Nephron progenitor cell (in vitro differentiated cells): Measurements from ENCODE around the gene DDAH2.

Experiments used
- DNase-seq: peaks from one replicate; pipeline ENCODE4 v3.0.0; 2021
- H3K27ac Mint-ChIP-seq: 2 replicates; pipeline ENCODE4 v1.8.0; 2021; ENCODE audit warnings: mild to moderate bottlenecking, moderate library complexity, mixed read lengths
- H3K27me3 Mint-ChIP-seq: 2 replicates; pipeline ENCODE4 v1.8.0; 2021; ENCODE audit warnings: mild to moderate bottlenecking, low read depth, mixed read lengths; ENCODE audit not compliant: poor library complexity
- H3K36me3 Mint-ChIP-seq: 2 replicates; pipeline ENCODE4 v1.8.0; 2021; ENCODE audit warnings: low read depth, mixed read lengths
- H3K4me1 Mint-ChIP-seq: 2 replicates; pipeline ENCODE4 v1.8.0; 2021; ENCODE audit warnings: mixed read lengths
- H3K4me3 Mint-ChIP-seq: 2 replicates; pipeline ENCODE4 v1.8.0; 2021; ENCODE audit warnings: mild to moderate bottlenecking, moderate library complexity, mixed read lengths
- H3K9me3 Mint-ChIP-seq: 2 replicates; pipeline ENCODE4 v1.8.0; 2021; ENCODE audit warnings: mild to moderate bottlenecking, moderate library complexity, mixed read lengths
- TF ChIP-seq, protein P1 (sequence below): fragments of 200-600 bp; sonication (generic); IDR thresholded peaks from 2 replicates; pipeline ENCODE4 v1.5.0; 2021; ENCODE audit warnings: antibody characterized with exemption

DDAH2 gene

DNA sequence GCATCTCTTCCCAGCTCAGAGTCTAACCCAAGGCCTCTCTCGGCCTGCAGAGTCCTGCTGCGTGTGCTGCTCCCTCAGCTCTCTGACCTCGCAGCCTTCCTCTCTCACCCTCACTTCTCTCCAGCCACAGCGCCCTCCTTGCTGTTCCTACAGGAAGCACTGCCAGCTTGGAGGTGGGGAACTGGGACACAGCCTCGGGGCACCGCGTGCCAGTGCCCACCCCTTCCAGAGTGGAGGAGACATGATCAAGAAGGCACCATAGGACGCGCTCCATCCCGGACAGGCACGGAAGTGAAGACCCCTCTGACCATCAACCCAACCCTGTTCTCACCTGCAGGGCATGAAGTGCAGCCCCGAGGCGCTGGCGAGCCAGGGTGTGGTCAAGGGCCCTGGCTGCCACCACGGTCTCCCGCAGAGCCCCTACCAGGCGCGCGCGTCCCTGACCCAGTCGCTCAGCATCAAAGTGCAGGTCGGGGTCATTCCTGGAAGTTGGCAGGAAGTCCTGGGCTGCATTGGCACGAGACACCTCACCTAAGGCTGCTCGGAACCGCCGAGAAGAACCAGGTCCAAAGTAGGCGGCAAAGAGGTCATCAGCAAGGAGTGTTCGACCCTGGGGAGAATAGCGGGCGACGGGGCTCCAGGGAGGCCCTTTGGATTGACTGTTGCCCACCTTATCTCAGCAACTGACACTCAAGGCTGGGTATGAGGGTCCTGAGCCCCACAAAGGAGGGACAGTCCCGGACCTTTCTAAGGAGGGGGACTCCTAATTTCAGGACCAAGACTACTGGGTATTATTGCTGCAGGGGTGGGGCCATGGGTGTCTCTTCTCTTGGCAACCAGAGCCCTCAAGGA lies 46.8 kb upstream of the DDAH2 start:
- H3K9me3 Mint-ChIP-seq, result no peaks in the 10 kb centered on the region
- H3K36me3 Mint-ChIP-seq, result peaks cover under 1% of the 10 kb centered on the region
- H3K4me1 Mint-ChIP-seq, result peaks cover 27% of the 10 kb centered on the region
- TF ChIP-seq, protein P1, sequence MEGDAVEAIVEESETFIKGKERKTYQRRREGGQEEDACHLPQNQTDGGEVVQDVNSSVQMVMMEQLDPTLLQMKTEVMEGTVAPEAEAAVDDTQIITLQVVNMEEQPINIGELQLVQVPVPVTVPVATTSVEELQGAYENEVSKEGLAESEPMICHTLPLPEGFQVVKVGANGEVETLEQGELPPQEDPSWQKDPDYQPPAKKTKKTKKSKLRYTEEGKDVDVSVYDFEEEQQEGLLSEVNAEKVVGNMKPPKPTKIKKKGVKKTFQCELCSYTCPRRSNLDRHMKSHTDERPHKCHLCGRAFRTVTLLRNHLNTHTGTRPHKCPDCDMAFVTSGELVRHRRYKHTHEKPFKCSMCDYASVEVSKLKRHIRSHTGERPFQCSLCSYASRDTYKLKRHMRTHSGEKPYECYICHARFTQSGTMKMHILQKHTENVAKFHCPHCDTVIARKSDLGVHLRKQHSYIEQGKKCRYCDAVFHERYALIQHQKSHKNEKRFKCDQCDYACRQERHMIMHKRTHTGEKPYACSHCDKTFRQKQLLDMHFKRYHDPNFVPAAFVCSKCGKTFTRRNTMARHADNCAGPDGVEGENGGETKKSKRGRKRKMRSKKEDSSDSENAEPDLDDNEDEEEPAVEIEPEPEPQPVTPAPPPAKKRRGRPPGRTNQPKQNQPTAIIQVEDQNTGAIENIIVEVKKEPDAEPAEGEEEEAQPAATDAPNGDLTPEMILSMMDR, result no peak
- no peak for DNase-seq
- H3K27me3 Mint-ChIP-seq, result no peaks in the 10 kb centered on the region
- H3K4me3 Mint-ChIP-seq, result no peak overlapping the region
- peak overlapping the region; percentile 36 for H3K27ac Mint-ChIP-seq

DNA sequence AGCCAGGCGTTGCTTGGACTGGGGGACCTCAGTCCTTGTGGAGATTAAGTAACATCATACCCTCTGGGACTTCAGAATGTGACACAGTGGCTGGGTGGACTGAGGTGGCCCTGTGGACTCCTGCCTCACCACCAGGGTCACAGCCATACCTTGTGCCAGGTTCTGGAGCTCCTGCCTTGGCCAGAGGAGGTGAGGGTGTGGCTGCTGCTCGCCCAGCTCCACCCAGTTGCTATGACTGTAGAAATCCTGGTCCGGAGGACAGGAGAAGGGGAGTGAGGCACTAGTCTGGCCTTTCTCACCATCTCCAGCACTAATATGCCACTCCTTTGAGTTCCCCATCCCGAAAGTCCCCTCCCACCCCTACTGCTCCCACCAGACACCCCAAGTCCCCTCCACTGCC lies 46.1 kb upstream of the DDAH2 start:
- Mint-ChIP-seq H3K36me3 (no peaks in the 10 kb centered on the region), H3K27me3 (no peaks in the 10 kb centered on the region), H3K27ac (peak overlapping the region; percentile 36), H3K4me3 (no peak overlapping the region), H3K9me3 (no peaks in the 10 kb centered on the region), H3K4me1 (peaks cover 27% of the 10 kb centered on the region)
- no peak for DNase-seq
- TF ChIP-seq, protein P1, result no peak

DNA sequence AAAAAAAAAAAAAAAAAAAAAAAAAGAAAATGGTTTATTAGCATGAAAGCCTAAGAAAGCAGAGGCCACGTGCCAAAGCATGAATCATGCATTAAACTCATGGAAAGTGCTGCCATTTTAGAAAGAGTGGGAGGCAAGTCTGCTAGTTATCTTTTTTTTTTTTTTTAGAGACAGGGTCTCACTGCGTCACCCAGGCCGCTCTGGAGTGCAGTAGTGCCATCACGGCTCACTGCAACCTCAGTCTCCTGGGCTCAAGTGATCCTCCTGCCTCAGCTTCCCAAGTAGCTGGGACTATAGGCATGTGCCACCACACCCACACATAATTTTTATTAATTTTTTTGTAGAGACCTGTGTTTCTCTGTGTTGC lies 42.9 kb upstream of the DDAH2 start:
- Mint-ChIP-seq H3K9me3 (no peaks in the 10 kb centered on the region), H3K36me3 (no peaks in the 10 kb centered on the region), H3K27me3 (peaks cover 3% of the 10 kb centered on the region), H3K27ac (no peak overlapping the region), H3K4me1 (peaks cover 23% of the 10 kb centered on the region), H3K4me3 (no peak overlapping the region)
- no peak for DNase-seq
- TF ChIP-seq, protein P1, result no peak

DNA sequence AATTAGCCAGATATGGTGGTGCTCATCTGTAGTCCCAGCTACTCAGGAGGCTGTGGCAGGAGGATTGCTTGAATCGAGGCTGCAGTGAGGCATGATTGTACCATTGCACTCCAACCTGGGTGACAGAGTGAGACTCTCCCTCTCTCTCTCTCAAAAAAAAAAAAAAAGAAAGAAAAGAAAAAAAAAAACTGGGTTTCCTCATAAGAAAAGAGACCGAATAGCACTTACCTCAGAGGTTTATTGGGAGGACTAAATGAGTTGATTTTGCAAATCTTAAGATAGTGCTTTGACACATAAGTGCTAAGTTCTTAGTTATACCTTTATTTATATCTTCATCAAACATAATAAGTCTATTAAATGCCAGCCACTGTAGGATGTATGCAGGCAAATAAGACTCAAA lies 41.8 kb upstream of the DDAH2 start:
- Mint-ChIP-seq H3K9me3 (no peaks in the 10 kb centered on the region), H3K27ac (no peak overlapping the region), H3K4me1 (peaks cover 22% of the 10 kb centered on the region), H3K27me3 (peaks cover 3% of the 10 kb centered on the region), H3K36me3 (no peaks in the 10 kb centered on the region), H3K4me3 (no peak overlapping the region)
- DNase-seq, result no peak
- TF ChIP-seq, protein P1, result no peak

DNA sequence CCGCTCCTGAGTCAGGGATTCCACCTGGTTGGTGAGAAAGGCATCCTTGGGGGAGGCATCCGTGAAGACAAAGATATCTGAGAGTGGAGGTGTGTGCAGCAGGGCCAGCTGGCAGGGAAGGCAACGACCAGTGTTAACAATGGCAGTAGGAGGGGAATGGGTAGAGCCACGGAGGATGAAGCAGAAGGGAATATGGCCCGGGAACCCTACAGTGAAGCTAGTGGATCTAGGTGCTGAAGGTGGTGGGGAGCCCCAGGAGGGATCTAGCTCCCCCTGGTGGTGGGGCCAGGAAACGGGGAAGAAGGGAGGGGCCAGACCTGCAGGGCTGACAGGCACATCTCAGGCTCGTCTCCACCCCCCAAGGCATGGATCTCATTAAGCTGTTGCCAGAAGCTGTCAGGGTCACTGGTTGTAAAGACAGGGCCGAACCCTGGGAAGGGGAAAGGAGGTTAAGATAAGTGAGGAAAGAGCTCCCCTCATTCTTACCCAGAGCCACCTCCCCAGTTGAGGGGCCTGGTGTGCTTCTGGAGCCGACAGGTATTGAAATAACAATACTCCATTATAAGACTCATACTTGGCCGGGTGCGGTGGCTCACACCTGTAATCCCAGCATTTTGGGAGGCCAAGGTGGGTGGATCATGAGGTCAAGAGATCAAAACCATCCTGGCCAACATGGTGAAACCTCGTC lies 40.7 kb upstream of the DDAH2 start:
- DNase-seq, result peak; percentile 41
- no peaks in the 10 kb centered on the region for H3K36me3 Mint-ChIP-seq
- no peak overlapping the region for H3K27ac Mint-ChIP-seq
- H3K9me3 Mint-ChIP-seq, result no peaks in the 10 kb centered on the region
- peaks cover 3% of the 10 kb centered on the region for H3K27me3 Mint-ChIP-seq
- H3K4me3 Mint-ChIP-seq, result no peak overlapping the region
- peaks cover 14% of the 10 kb centered on the region for H3K4me1 Mint-ChIP-seq
- TF ChIP-seq, protein P1, result peak; percentile 47
